Stimulated activated CD8-positive, alpha-beta memory T cell treated with anti-CD3 and anti-CD28 coated beads, Interleukin-4, amount 100 ng/mL, for 48 hours (primary cell): ENCODE results near the gene ATP8A2.
"Not testable (repeated sequence)": the region's sequence is repeated elsewhere in the genome, so short reads cannot be mapped to it uniquely, and the experiment has no call there.

Experiments
- DNase-seq: peaks from one replicate; pipeline ENCODE4 v3.0.0-alpha.2; 2020

ATP8A2 gene

DNA sequence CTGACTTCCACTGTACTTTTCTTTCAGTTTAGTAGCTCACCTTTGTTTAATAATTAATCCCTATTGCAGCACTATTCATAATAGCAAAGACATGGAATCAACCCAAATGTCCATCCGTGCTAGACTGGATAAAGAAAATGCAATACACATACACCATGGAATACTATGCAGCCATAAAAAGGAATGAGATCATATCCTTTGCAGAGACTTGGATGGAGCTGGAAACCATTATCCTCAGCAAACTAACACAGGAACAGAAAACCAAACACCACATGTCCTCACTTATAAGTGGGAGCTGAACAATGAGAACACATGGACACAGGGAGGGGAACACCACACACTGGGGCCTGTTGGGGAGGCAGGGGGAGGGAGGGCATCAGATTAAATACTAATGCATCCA, 402.3 kb downstream of the ATP8A2 start:
- DNase-seq: not testable (repeated sequence)

GRCh38 chr13:25775275-25775674, 403.5 kb downstream of the ATP8A2 start:
- no peak for DNase-seq

- DNase-seq: no peak
Measured at GRCh38 chr13:25775986-25776385, 404.2 kb downstream of the ATP8A2 start.

DNA sequence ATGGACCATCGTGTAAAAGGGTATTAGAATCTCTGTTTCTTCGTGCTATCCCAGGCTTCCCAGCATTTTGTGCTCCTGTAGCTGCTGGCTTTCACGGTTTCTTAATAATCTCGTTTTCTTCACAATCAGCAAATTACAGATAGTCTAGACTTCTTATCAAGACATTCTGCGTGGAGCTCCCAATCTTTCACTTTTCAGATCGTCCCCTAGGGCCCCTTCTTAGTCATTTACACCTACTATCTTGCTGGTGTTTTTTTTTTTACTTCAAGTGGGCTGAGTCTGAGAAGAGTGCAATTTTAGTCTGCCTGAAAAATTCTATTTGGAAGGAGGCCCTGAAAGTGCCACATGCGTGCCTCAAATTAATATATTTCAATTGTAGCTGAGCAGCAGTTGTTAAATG, 404.9 kb downstream of the ATP8A2 start:
- DNase-seq: no peak

GRCh38 chr13:25777509-25777908, 405.7 kb downstream of the ATP8A2 start:
- no peak for DNase-seq

DNA sequence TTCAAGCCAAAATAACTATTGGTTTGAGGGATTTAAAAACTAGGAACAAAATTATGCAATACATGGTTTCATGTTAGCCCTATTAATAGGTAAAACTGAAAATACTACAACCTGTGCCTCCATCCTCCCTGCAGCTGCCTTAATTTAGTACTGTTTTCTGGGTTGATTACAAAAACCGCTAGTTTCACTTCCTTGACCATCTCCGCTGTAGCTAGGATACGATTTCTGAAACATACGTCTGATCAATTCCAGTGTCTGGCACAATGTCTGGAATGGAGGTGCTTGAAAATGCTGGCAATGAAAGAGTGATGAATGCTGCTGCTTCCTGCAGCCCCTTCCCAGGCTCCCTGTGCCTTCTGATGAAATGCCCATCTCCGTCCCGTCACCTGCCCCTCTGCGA, 406.6 kb downstream of the ATP8A2 start:
- DNase-seq: no peak

DNA sequence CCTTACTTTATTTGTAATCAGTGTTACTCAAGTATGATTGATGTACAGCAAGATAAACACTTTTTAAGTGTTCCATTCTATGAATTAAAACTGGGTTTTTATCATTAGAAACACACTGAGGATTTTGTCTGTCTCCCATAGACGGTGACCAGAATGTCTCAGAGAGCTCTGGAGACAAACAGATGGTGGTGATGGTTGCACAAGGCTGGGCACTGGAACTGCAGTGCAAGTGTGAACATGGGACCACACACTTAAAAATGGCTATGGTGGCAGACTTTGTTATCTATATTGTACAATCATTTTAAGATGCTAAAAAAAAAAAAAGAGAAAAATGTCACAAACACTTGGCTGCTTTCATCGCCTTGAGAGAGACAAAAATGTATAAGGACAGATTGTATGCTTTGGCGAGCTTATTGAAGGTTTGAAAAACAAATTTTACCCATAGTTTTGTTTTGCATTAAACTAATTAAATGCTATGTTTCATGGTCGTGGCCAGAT, 407.1 kb downstream of the ATP8A2 start:
- DNase-seq: no peak

DNA sequence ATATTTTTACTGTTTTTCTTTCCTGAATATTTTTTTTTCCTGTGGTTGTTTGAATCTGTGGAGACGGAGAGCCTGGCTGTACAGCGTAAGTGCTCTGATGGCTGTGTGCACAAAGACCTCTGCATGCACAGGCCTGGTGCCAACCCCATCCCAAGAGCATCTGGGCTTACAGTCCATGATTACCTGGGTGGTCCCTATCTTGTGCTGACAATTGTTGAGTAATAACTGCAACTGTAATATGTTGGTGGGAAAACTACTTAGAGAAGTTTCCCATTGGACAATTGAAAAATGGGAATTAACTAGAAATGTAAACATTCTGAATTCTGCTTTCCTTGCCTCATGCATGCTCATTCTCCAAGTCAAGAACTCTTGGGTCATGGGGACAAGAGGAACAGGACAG, 411.3 kb downstream of the ATP8A2 start:
- DNase-seq: no peak

DNA sequence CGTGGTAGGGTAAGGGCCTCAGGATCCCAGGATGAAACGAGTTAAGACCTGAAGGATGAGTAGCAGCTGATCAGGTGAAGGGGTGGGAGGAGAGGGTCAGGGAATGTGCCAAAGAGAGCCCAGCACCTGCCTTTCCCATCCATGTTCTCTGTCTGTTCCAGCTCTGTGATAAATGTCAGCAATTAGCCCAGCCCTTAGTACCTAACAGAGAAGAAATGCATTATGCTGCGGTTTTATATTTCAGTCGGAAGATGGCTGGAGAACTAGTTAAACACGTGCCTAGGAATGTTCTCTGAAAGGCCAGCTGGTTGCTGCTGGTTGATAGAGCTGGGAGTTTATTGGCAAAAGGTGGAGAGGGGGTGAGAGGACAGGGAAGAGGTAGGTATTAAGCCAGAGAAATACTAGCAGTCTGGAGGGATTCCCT, 411.8 kb downstream of the ATP8A2 start:
- DNase-seq: no peak

GRCh38 chr13:25784119-25784518, 412.3 kb downstream of the ATP8A2 start:
- DNase-seq: no peak

- not testable (repeated sequence) for DNase-seq
Measured at GRCh38 chr13:25790137-25790536, 418.4 kb downstream of the ATP8A2 start.

- no peak for DNase-seq
Measured at GRCh38 chr13:25795277-25795676, 423.5 kb downstream of the ATP8A2 start.

GRCh38 chr13:25796474-25796873, 424.7 kb downstream of the ATP8A2 start:
- DNase-seq: no peak

- no peak for DNase-seq
Measured at GRCh38 chr13:25798998-25799397, 427.2 kb downstream of the ATP8A2 start.

DNA sequence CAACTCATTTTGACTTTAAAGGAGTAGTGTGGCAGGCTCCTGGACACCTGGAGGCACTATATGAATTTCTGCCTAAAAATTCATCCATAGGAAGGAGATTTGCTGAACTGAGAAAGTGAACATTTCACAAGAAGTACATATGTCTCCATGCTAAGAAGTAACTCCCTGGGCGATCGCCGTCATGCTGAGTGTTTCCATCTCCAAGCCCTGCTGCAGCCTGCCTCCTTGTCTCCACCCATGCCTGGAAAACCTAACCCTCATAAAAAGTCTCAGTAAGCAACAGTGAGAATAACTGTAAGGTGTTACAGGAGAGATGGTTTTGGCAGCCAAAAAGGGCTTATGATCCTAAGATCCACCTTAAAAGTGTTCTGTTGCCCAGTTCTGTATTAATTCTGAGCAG, 428.7 kb downstream of the ATP8A2 start:
- no peak for DNase-seq

DNA sequence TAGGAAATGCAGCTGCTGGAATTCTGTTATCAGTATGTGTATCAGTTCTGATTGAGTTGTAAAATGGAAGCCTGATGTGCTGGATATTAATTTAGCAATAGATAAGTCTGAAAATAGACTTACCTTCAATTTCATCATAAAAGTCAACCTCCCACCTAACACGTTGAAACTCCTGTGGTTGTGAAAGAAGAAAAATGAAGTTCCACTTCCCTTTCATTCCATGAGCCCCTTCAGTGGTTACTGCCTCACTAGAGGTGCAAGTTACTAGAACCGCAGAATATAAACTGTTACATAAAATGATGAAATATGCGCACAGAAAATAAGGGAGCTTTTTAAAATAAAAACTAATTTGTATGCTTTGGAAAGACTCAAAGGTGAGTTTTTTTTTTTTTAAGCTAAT, 430.8 kb downstream of the ATP8A2 start:
- no peak for DNase-seq

GRCh38 chr13:25803641-25804040, 431.9 kb downstream of the ATP8A2 start:
- no peak for DNase-seq

GRCh38 chr13:25806264-25806974, 434.6 kb downstream of the ATP8A2 start:
- no peak for DNase-seq

DNA sequence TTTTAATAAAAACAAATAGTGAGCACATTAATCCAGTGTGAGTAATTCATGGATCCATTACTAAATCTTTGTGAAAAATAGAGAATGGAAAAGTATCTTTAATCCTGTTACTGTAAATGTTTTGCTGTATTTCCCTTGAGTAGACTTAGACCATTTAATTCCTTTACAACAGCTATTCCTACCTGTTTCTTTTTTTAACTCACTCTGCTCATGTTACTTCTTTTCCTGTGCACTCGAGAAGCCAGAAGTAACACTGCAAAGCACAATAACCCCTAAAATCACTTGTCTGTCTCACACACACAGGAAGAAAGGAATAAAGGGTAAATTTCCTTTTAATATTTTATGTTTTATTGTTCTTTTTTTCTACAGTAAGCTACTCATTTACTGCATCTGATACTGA, 435.8 kb downstream of the ATP8A2 start:
- DNase-seq: no peak

GRCh38 chr13:25811506-25811905, 439.7 kb downstream of the ATP8A2 start:
- DNase-seq: no peak

GRCh38 chr13:25816239-25816638, 444.5 kb downstream of the ATP8A2 start:
- no peak for DNase-seq

DNA sequence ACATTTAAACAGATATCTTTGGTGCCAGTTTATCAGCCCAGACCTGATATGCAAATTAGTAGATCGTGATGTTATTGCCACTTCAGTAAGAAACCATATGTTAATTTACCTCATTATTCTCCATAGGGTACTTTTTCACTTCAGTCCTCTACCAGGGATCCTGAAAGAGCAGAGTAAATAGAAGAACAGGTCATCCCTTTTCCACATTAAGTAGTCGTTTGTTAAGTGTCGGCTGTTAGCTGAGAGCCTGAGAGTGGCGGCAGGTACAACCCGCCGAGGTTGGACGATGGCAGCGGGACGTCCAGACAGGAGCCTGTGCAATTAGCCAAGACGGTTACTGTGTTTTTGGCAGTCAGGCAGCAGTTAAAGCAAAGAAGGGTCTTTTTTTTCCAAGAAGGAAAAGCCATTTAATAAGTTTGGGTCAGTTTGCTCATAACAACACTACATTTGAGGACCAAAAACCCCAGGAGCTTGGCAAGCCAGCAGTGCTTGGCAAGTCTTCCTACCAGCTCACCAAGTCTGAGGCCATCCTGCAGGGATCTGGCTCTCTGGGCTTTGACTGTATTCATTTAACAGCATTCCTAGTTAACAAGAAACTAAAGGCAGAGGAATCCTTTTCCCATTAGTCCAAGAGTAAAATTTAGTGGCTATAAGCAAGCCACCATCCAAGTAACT, 448.2 kb downstream of the ATP8A2 start:
- no peak for DNase-seq

- no peak for DNase-seq
Measured at GRCh38 chr13:25821776-25822175, 450.0 kb downstream of the ATP8A2 start.

DNA sequence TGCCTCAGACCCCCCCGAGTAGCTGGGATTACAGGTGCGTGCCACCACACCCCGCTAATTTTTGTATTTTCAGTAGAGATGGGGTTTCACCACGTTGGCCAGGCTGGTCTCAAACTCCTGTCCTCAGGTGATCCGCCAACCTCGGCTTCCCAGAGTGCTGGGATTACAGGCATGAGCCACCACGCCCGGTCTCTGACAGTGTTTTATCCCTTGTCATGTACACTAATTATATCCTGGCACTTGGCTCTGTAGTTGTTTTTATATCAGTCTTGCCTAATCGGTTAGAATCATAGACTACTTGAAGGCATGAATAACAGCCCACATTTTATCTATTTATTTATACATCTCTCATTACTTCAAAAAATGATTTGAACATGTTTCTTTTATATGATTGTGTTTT, 455.4 kb downstream of the ATP8A2 start:
- not testable (repeated sequence) for DNase-seq
